LoVo (cell line): ENCODE data around the gene C16orf89.
"Not testable (repeated sequence)": the region's sequence is repeated elsewhere in the genome, so short reads cannot be mapped to it uniquely, and the experiment has no call there.

Experiments used
- DNase-seq: peaks from one replicate; pipeline ENCODE4 v3.0.0-alpha.2; 2016; ENCODE audit warnings: low spot score

Gene C16orf89

DNA sequence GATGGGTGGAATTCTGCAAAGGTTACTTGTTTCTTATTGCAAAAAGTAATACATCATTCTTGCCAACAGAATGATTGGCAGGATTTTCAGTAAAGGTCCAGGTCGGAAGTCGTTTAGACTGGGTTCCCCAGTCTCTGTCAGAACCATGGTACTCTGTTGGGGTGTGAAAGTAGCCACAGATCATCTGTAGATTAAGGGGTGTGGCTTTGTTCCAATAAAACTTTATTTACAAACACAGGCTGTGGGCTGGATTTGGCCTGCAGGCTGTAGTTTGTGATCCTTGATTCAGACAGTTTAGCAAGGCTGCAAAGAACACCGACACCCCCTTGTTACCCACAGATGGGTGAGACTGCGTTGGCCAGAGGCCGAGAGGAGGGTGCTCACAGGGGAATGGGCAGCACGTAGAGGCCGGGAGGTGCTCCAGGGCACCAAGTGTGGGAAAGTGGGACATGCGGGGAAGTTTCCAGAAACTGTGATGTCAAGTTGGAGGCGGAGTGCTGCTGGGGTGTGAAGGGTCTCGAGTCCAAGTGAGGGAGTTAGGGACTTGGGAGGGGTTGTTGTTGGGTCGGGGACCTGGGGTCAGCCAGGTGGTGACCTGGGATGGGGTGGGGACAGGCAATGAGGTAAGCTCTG is 18.5 kb upstream of the C16orf89 start:
- not testable (repeated sequence) for DNase-seq

DNA sequence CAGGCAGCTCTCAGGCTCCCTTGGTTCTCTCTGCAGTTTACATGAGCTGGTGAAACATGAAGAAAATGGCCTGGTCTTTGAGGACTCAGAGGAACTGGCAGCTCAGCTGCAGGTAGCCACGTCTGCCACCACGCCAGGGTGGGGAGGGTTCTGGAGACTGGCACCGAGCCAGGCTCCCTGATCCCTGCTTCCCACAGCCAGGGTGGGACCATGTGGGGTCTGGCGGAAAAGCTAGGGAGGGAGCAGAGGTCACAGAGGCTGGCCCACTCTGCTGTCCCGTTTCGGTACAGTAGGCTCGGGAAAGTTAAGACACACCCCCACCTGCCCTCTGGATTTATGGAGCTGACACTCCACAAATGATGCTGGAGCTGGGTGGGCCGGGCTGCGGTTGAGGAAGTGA is 17.9 kb upstream of the C16orf89 start:
- DNase-seq, result not testable (repeated sequence)

DNA sequence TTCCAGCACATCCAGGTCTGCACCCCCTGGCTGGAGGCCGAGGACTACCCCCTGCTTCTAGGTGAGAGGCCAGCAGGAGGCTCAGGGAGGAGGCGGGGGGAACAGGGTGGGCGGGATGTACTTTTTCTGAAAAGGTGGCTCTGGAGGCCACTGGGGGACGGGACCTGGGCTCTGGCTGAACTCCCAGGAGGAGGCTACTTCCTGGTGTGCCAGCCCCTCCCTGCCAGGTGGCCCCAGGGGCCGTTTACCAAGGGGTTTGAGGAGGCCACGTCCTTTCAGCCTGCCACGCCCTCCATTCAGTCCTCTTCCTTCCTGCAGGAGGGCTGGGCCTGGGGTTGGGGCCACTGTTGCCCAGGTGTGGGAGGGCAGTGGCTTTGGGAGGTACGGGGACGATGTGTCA is 15.2 kb upstream of the C16orf89 start:
- DNase-seq, result not testable (repeated sequence)

DNA sequence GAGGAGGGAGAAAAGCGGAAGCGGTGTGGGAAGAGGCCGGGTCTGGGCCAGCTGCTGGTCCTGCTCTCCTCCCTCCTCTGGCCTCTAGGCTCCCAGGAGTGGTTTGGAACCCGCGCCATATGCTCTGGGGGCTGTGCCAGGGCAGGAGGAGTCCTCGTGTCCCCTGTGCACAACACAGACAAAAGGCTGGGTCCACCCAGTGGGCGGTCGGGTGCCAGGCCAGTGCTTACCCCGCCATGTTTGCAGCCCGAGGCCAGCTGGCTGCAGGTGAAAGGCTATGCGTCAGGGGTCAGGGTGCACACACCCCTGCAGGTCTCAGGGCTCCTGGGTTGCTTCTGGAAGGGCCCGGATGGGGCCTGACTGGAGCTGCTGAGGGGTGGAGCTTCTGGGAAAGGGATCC is 14.7 kb upstream of the C16orf89 start:
- DNase-seq, result not testable (repeated sequence)

DNA sequence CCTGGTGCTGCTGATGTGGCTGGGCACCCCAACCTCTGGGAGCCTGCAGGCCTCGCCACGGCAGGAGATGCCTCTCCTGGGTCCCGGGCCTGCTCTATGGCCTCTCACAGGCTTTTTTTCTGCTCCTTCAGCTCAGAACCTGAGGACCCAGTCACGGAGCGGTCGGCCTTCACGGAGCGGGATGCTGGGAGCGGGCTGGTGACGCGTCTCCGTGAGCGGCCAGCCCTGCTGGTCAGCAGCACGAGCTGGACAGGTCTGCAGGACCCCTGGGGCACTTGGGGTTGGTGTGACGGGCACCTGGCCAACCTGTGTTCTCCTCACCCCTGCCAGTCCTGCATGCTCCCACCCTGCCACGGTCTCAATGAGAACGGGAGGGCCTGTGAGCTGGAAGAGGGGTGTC is 12.9 kb upstream of the C16orf89 start:
- no peak for DNase-seq

DNA sequence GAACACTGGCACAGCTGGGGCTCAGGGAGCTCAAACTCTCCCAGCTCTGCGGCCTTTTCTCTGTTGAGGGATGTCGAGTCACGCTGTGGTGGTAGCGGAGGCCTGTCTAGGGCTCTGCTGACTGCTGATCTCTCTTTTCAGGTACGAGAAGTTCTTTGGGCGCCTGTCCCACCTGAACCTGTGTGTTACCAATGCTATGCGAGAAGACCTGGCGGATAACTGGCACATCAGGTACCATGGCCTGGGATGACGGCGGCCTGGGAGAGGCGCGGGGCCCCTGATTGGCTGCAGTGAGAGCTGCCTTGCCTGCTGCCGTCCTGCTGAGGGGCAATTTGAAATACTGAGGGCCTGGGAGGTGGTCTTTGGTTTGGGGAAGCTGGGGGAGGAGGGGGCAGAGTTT is 11.5 kb upstream of the C16orf89 start:
- DNase-seq, result no peak

DNA sequence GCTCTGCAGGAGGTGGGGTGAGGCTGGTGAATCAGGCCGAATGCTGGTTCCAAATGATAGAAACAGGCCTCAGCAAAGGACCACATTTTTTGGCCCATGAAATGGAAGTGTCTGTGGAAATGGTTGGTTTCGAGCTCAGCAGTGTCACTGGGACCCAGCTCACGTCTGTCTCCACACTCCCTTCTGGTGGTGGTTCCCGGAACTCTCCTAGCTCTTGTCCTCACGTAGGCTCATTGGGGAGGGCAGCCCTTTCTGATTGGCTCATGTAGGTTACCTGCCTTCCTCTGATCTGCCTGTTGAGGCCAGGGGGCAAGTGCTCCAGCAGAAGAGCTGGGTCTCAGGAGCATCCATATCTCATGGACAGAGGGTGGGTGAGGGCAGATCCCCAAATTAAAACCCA is 9.9 kb upstream of the C16orf89 start:
- no peak for DNase-seq

DNA sequence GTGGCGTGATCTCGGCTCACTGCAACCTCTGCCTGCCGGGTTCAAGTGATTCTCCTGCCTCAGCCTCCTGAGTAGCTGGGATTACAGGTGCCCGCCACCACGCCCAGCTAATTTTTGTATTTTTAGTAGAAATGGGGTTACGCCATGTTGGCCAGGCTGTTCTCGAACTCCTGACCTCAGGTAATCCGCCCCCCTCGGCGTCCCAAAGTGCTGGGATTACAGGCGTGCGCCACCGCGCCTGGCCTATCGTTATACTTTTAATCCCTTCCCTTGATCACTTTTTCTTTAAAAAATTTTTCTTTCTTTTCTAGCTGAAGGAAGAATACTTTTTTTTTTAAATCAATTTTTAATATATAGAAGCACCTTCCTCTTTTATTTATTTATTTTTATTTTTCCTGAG is 8.0 kb upstream of the C16orf89 start:
- DNase-seq, result not testable (repeated sequence)

DNA sequence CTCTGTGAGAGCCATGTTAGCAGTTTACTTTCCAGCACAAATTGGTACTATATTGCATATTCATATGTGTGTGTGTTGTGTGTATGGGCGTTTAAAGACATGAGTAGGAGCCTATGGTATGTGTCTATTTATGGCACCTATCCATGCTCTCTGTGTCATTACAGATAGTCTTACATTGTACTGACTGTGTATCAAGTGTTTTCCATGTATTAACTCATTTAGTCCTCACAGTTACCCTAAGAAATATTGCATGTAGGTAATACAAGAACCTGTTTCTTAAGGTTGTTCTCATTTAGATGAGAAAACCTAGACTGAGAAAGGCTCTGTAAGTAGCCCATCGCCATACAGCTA is 7.5 kb upstream of the C16orf89 start:
- DNase-seq, result no peak

DNA sequence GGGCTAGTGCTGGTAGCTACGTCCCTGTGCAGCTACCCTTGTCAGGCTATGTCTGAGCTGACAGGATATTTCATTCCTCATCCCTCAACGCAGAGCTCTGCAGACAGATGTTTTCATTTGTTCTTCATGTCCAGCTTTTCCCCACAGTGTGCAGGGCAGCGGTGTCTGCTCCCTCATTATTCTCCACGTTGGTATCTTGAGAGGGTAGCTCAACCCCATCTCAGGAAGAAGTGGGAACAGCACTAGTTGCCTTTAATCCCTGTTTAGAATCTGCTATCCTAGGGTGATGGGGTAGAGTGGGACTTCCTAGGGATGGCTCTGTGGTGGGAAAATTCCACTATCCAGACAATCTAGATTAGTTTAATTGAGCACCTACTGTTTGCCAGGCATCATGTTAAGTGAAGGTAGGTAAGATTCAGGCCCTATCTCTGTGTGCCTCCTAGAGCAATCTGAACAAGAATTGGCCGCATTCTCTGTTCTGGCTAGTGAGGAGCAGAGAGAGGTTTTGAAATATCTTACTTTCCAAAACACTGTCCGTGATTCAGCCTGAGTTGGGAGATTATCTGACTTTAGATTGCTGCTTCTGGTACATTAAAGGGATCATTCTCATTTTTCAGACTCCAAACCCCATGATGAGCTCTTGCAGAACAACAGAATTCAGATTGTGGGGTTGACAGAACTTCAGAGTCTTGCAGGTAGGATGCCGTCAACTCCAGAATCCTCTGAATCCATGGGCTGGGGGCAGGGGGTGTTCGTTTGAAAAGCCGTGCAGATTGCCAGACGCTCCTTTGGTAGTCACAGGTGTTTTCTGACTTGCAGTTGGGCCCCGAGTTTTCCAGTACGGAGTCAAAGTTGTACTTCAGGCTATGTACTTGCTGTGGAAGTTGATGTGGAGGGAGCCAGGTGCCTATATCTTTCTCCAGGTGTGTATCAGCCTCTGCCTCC is 6.8 kb upstream of the C16orf89 start:
- DNase-seq, result no peak

DNA sequence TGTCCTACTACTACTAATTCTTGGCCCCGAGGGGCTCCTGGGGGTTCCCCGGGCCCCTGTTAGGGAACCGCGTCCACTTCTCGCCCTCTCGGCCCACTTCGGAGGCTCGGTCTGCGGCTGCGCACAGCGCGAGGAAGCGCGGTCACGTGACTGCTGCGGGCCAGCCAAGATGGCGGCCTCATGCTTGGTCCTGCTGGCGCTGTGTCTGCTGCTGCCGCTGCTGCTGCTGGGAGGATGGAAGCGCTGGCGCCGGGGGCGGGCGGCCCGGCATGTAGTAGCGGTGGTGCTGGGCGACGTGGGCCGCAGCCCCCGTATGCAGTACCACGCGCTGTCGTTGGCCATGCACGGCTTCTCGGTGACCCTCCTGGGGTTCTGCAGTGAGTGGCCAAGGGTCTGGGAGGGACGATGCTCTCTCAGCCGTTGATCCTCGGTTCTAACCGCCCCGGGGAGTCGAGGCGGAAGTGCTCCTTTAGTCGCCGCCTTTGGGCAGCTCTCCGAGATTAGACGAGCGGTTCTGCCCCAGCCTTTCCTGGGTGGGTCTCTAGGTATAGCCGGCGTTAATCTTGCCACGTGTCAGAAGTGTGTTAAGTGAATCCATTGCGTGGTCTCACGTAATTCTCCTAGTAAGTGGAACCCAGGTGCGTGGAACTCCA is 6.1 kb upstream of the C16orf89 start, which contains the start of gene ALG1:
TSS of gene ALG1 (plus strand) at position 163 of the 653 bp plus-strand sequence. CDS start at position 170, 7 bp downstream.
- peak; percentile 88 for DNase-seq

DNA sequence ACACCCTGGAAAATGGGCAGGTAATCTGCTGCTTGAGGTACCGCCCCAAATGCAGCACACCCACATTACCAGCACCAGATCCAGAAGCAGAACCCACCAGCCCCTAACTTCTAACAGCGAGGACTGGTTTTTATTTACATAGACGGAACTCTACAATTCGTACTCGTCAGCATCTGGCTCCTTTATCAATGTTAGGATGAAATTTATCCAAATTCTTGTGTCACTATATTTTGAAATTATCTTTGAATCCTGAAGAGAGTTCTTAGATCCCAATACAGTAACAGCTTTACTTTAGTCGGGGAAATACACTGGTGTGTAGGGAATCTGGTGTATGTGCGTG is 5.6 kb upstream of the C16orf89 start:
- DNase-seq, result no peak

DNA sequence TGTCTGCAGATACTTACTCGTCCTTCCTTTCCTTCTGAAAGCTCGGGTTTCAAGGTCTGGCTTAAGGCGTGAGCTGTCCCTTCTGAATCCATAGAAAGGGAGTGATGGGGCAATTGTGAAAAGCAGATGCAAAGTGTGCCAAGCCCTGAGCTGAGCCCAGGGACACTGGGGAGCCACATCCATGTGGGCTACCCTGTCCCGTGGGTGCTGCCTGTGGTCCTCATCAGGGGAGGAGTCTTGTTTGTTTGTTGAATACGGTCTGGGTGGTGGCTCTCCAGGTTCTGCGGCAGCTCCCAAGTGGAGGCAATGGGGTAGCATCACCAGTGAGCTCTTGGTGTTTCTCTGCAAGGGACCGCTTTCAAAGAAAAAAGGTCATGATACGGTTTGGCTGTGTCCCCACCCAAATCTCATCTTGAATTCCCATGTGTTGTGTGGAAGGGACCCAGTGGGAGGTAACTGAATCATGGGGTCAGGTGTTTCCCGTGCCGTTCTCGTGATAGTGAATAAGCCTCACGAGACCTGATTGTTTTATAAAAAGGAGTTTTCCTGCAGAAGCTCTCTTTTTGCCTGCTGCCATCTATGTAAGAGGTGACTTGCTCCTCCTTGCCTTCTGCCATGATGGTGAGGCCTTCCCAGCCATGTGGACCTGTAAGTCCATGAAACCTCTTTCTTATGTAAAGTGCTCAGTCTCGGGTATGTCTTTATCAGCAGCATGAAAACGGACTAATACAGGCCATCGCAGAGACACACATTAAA is 4.9 kb upstream of the C16orf89 start:
- no peak for DNase-seq

DNA sequence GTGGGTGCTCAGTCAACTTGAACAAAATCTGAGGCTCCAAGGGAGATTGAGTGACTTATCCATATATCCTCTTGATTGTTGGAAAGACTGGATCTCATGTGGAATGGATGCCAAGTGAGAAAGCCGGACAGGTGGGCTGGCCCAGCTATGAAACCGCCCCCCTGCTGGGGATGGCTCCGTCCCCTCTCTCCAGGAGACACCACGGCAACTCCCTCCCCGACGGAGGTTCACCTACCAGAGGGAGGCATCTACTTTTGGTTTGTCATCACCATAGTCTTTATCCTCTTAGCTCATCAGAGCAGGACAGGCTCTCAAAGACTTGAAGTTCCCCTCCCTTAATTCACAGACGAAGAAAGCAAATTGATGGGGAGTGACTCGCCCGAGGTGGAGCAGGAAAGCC is 4.1 kb upstream of the C16orf89 start:
- no peak for DNase-seq

DNA sequence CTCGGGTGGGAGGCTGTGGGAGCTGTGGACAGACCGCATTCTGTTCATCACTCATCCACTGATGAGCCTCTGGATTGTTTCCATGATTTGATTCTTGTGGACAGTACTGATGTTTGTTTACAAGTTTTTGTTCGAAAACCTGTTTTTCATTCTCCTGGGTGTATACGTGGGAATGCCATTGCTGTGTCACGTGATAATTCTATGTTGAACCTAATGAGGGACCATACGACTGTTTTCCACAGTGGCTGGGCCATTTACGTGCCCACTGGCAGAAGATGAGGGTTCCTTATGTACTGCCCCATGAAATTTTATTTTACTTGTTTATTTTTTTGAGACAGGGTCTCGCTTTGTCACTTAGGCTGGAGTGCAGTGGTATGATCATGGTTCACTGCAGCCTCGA is 3.3 kb upstream of the C16orf89 start:
- DNase-seq, result no peak

DNA sequence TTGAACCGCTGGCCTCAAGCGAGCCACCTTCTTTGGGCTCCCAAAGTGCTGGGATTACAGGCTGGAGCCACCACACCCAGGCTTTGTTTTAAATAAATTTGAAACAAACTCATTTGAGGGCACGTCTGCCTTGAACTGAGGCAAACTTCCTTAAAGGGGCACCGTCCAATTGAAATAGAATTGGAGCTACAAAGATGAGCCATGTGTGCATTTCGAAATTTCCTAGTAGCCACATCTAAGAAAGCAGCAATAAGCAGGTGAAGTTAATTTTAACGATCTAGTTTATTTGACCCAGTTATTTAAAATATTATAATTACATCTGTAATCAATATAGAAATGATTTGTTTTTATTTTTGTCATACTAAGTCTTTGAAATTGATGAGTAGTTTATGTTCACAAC is 755 bp upstream of the C16orf89 start:
- DNase-seq, result no peak

DNA sequence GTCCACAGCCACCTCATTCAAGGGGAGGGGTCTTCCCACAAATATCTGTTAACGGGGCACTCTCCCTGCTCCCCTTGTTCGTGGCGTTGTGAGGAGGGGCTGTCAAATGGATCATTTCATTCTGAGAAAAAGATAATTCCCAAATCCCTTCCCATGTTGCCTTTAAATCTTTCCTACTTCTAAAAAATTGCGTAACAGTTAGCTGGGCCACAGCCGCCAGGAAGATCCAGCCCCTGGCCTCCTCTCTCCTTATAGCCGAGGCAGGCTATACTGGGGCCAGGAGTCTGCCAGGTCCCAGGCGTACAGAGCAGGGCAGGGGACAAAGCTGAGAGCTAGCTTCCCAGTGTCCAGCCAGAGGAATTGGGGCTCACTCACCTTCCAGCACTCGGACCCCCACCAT is 430 bp downstream of the C16orf89 start:
- DNase-seq, result no peak

DNA sequence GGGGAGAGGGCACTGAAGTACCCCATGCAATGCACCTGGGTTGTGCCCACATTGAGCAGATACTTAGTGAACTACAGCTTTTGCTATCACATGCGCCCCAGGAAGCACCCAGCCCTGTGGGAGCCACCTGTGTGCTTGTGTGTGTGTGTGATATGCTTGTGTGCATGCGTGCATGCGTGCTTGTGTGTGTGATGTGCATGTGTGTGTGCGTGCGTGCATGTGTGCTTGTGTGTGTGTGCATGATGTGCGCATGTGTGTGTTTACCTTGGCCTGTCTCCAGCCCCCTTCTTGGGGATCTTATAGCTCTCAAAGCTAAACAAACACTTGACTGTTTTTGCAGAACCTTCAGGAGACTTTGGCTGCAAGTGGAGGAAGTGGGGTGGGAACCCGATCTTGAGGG is 841 bp downstream of the C16orf89 start:
- no peak for DNase-seq

DNA sequence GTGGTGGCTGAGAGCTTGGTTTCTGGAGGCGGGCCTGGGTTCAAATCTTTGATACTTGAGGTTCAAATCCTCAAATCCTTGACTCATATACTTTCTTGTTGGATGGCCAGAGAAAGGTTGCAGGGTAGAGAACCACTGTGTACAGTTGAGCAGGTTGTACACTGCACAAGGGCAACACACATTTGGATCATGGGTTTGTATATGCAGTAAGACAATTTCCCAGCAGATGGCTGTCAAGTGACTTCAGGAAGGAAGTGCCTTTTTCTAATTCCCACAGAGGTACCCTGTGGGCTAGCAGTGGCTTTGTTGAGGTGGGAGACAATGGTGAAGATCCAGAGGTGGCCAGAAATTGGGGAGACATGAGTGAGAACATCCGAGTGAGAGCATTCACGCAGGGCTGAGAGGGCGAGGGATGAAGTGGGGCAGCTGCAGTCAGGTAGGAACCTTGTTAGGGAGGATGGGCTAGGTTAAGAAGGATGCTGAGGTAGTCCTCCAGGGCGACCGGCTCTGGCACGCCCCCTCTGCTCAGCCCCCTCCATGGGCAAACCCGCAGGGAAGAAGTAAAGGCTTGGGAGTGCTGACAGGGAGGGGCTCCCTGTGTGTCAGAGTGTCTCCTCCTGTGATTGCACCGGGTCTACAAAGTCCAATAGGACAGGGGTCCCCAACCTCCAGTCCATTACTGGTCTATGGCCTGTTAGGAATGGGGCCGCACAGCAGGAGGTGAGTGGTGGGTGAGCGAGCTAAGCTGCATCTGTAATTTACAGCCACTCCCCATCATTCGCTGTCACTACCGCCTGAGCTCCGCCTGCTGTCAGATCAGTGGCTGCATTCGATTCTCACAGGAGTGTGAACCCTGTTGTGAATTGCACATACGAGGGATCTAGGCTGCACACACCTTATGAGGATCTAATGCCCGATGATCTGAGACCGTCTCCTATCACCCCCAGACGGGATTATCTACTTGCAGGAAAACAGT is 2.7 kb downstream of the C16orf89 start:
- DNase-seq, result no peak

DNA sequence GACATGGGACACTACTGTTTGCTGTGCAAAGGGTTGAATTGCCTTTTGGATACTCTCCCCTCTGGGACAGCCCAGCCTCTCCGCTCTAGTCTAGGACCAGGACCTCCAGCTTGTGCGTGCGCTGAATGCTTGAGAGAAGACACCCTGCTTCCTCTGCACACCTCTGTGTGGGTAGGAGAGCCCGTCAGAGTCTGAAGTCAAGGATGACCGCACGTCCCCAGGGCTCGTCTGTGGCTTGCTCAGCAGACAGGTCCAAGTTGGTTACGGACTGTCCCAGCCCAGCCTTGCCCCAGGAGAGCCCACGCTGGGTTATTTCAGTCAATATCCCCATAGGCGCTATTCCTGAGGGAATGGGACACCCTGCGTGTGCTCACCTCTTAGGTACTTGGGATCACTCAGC is 3.7 kb downstream of the C16orf89 start:
- no peak for DNase-seq

DNA sequence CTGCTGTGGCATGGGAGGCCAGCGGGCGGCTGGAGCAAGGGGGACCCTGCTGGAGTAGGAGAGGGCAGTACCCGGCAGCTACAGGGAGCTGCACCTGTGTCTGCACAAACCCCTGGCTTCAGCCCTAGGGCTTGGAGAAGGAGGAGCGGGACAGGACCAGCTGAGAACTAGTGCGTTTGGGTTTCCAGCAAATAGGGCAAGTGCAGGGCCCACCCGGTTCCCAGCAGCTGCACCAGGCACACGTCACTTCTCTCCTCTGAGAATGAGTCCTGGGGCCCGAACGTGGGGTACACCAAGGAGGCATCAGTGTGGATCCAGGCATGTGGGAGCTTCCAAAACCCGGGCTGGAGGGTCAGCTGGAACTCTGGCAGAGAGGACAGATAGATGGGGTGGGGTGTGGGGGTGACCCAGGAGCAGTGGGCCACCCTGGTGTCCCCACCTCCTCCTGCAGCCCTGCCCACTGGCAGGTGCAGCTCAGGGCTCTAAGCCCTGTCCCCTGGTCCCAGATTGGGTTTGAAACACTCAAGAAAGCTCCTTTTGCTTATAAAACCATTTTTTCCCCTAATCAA is 5.6 kb downstream of the C16orf89 start:
- DNase-seq, result no peak
